ENCODE data around the gene UCMA. TPM values are rescaled to one million over a fixed set of nuclear protein-coding genes. Genes with fewer than 3 reads are reported as not detected.

Gene UCMA
- total and polyA plus RNA-seq, 10 of the 15 experiments (the other 5 are each of a cell fraction or from before 2014, with no cell fraction given) = 0.15 TPM; not detected in 9

DNA sequence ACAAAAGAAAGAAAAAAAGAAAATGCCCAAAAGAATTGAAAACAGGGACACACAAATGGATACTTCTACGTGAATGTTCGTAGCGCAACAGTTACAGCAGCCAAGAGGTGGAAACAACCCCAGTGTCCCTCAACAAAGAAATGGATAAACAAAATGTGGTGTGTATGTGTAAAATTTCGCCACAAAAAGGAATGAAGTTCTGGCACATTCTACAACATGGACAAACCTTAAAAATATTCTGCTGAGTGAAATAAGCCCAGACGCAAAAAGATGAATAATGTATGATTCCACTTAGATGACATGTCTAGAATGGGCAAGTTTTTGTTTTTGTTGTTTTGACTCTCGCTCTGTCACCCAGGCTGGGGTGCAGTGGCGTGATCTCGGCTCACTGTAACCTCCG, 10.9 kb downstream of the UCMA start (continued):
- TF ChIP-seq, protein P1, sequence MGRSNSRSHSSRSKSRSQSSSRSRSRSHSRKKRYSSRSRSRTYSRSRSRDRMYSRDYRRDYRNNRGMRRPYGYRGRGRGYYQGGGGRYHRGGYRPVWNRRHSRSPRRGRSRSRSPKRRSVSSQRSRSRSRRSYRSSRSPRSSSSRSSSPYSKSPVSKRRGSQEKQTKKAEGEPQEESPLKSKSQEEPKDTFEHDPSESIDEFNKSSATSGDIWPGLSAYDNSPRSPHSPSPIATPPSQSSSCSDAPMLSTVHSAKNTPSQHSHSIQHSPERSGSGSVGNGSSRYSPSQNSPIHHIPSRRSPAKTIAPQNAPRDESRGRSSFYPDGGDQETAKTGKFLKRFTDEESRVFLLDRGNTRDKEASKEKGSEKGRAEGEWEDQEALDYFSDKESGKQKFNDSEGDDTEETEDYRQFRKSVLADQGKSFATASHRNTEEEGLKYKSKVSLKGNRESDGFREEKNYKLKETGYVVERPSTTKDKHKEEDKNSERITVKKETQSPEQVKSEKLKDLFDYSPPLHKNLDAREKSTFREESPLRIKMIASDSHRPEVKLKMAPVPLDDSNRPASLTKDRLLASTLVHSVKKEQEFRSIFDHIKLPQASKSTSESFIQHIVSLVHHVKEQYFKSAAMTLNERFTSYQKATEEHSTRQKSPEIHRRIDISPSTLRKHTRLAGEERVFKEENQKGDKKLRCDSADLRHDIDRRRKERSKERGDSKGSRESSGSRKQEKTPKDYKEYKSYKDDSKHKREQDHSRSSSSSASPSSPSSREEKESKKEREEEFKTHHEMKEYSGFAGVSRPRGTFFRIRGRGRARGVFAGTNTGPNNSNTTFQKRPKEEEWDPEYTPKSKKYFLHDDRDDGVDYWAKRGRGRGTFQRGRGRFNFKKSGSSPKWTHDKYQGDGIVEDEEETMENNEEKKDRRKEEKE (IDR thresholded peaks at IDR 0.05) = no peak
- TF ChIP-seq, protein P2, sequence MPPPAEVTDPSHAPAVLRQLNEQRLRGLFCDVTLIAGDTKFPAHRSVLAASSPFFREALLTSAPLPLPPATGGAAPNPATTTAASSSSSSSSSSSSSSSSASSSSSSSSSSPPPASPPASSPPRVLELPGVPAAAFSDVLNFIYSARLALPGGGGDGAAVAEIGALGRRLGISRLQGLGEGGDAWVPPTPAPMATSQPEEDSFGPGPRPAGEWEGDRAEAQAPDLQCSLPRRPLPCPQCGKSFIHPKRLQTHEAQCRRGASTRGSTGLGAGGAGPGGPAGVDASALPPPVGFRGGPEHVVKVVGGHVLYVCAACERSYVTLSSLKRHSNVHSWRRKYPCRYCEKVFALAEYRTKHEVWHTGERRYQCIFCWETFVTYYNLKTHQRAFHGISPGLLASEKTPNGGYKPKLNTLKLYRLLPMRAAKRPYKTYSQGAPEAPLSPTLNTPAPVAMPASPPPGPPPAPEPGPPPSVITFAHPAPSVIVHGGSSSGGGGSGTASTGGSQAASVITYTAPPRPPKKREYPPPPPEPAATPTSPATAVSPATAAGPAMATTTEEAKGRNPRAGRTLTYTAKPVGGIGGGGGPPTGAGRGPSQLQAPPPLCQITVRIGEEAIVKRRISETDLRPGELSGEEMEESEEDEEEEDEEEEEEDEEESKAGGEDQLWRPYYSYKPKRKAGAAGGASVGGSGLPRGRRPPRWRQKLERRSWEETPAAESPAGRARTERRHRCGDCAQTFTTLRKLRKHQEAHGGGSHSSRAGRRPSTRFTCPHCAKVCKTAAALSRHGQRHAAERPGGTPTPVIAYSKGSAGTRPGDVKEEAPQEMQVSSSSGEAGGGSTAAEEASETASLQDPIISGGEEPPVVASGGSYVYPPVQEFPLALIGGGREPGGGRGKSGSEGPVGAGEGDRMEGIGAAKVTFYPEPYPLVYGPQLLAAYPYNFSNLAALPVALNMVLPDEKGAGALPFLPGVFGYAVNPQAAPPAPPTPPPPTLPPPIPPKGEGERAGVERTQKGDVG (CRISPR knock-in tag; IDR thresholded peaks at IDR 0.05) = no peak
- TF ChIP-seq YBX1 (IDR thresholded peaks at IDR 0.05) (no peak), KAT2A (conservative IDR thresholded peaks at IDR 0.05; ENCODE audit: control insufficient read depth, low read depth, low read length) (no peak), ZBTB33 (IDR thresholded peaks at IDR 0.05) (no peak), EGR1 (IDR thresholded peaks at IDR 0.05; ENCODE audit: borderline replicate concordance in 1 of 2, low read depth in 2 of 2, low read length in 2 of 2) (no peak), SMARCA5 (IDR thresholded peaks at IDR 0.05) (no peak)
